Lung (tissue), 12 donors: ENCODE data around the gene DAGLB. TPM values are rescaled to one million over a fixed set of nuclear protein-coding genes. Genes with fewer than 3 reads are reported as not detected.

ENCODE experiments used
- ATAC-seq: fragments of 200-7000 bp; cut with Tn5 transposase; one replicate; pipeline ENCODE4 v1.9.1; 2020; ENCODE audit warnings: moderate number of reproducible peaks; ENCODE audit not compliant: insufficient read depth, low FRiP score
- DNase-seq, 3 donors: peaks; one replicate each; pipeline ENCODE4 v3.0.0-alpha.2; 2013 to 2017
- H3K27ac ChIP-seq, 2 donors: one replicate each; pipeline ENCODE4 v1.5.1; 2013; ENCODE audit warnings: mild to moderate bottlenecking in 2 of 2, moderate library complexity in 2 of 2, control low read depth in 1 of 2, inconsistent platforms in 1 of 2, low read depth in 1 of 2, low read length in 1 of 2
- H3K27me3 ChIP-seq, 3 donors: one replicate each; pipeline ENCODE4 v1.5.1; 2013; ENCODE audit warnings: low read length in 2 of 3; ENCODE audit not compliant: control insufficient read depth in 3 of 3, insufficient read depth in 3 of 3
- H3K36me3 ChIP-seq, 4 donors: one replicate each; pipeline ENCODE4 v1.5.1; 2013; ENCODE audit warnings: low read length in 4 of 4, mild to moderate bottlenecking in 1 of 4, moderate library complexity in 1 of 4; ENCODE audit not compliant: control insufficient read depth in 4 of 4, insufficient read depth in 4 of 4
- H3K4me1 ChIP-seq, 5 donors: one replicate each; pipeline ENCODE4 v1.5.1; 2013; ENCODE audit warnings: low read length in 5 of 5, mild to moderate bottlenecking in 2 of 5, moderate library complexity in 1 of 5; ENCODE audit not compliant: control insufficient read depth in 5 of 5, insufficient read depth in 5 of 5
- H3K4me3 ChIP-seq: one replicate; pipeline ENCODE4 v1.5.1; 2013; ENCODE audit warnings: mild to moderate bottlenecking, control low read depth, moderate library complexity
- H3K9ac ChIP-seq, 2 donors: one replicate each; pipeline ENCODE4 v1.5.1; 2013; ENCODE audit warnings: low read length in 2 of 2, control low read depth in 1 of 2; ENCODE audit not compliant: insufficient read depth in 1 of 2
- H3K9me3 ChIP-seq, 4 donors: one replicate each; pipeline ENCODE4 v1.5.1; 2013; ENCODE audit warnings: low read length in 3 of 4, mild to moderate bottlenecking in 1 of 4, moderate library complexity in 1 of 4; ENCODE audit not compliant: control insufficient read depth in 4 of 4, insufficient read depth in 3 of 4
- CTCF ChIP-seq: IDR thresholded peaks from 2 replicates; pipeline ENCODE4 v1.5.1; 2012; ENCODE audit warnings: mild to moderate bottlenecking; ENCODE audit errors: control extremely low read depth, extremely low read depth
- WGBS, 2 donors: extraction: QIAGEN DNeasy Blood & Tissue Kit; methylation state at CpG; one replicate each; pipeline ENCODE4 v1.1.7; 2013; 5-methylcytosine and 5-hydroxymethylcytosine counted together
- polyA plus RNA-seq, 2 donors: library from polyadenylated mRNA; stranded (reverse); fragments of 200-250 nt; gene quantifications; one replicate each; pipeline ENCODE4 v1.2.1, GENCODE V29; 2013
- total RNA-seq, 2 donors: library from RNA; depleted of rRNA in 1 of 2; stranded (reverse); fragments of >200 nt in 1 of 2; gene quantifications; one replicate each; pipeline ENCODE4 v1.2.1, GENCODE V29; 2014 to 2021
- donor health status: control.
- donor health status: control.
- donor health status: Bipolar disorder and iron deficiency.
- donor health status: healthy.
- donor health status: DM: yes; HTN: yes; CAD: no.

DAGLB gene
- total and polyA plus RNA-seq, 4 donors, result 13.9 to 43.3 (median 19.4) TPM

GRCh38 chr7:6430271-6430940 is 17.3 kb downstream of the DAGLB start:
- ATAC-seq (no peak), DNase-seq (peak in 1 of 3 donors; percentile 23)
- H3K4me3 ChIP-seq, result no peak overlapping the region
- no peak for TF ChIP-seq CTCF
- peaks cover 0 to 2% (median 0%) of the 10 kb centered on the region in 4 donors for H3K9me3 ChIP-seq
- H3K4me1 ChIP-seq, result no peaks in the 10 kb centered on the region
- H3K9ac ChIP-seq, result no peak overlapping the region
- H3K27ac ChIP-seq, result no peak overlapping the region
- peaks cover 13 to 33% (median 18%) of the 10 kb centered on the region in 4 donors for H3K36me3 ChIP-seq
- WGBS, 2 donors, result 91% methylated on average over 10 of the region's 10 CpGs
- H3K27me3 ChIP-seq, result no peaks in the 10 kb centered on the region

DNA sequence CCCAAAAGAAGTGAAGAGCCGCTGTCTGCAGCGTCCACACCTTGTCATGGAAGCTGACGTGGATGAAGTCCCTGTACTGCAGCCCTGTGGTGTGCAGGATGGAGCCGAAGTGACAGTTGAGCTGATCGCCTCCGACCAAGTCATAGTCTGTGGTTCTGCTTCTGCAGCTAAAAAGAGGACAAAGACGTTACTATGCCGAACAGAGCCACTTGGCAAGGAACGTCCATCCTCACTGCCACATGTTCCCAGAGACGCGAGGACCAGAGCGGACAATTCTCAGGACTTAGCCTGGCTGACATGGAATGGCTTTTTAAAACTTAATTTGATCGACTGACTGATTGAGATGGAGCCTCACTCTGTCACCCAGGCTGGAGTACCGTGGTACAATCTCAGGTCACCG is 21.8 kb downstream of the DAGLB start:
- H3K9me3 ChIP-seq, result peaks cover 0 to 2% (median 0%) of the 10 kb centered on the region in 4 donors
- H3K36me3 ChIP-seq, result peaks cover 14 to 44% (median 23%) of the 10 kb centered on the region in 4 donors
- DNase-seq (no peak), ATAC-seq (no peak)
- no peak overlapping the region for H3K9ac ChIP-seq
- no peak for TF ChIP-seq CTCF
- H3K4me1 ChIP-seq, result no peaks in the 10 kb centered on the region
- H3K27ac ChIP-seq, result no peak overlapping the region
- H3K4me3 ChIP-seq, result no peak overlapping the region
- H3K27me3 ChIP-seq, result no peaks in the 10 kb centered on the region
- 82 to 95% methylated on average over 15 of the region's 15 CpGs for WGBS, 2 donors

DNA sequence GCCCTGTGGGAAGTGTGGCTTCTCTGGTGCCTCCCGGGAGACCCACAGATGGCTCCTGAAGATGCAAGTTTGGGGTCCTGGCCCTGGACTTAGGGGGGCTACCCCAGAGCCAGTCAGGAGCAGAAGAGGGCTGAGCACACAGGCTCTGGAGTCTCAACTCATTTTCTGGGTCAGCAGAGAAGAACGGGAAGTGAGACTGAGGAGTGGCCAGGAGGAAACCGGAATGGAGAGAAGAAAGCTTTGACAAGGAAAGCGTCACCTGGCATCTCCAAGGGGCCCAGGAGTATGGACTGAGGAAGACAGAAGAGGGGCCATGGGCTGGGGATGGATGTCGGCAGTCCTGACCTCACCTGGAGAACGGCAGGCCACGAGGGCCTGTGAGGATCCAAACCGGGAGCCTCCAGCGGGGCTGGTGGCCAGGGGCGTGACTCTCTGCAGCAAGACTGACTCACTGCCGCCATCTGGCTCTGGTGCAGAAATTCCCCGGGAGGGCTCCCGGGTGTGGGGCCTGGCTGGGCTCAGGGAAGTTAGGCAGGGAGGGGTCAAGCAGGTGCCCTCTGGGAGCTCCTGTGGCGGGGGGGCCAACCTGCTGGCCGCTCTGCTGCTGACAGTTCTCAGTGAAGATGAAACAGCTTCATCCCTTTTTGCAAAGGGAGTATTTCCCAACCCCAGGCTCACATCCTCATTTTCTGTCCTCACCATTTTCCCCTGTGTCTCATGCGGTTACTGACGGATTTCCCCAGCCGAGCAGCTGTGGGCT is 23.6 kb downstream of the DAGLB start:
- Histone ChIP-seq H3K9ac (no peak overlapping the region), H3K27me3 (no peaks in the 10 kb centered on the region), H3K9me3 (peaks cover 0 to 2% (median 0%) of the 10 kb centered on the region in 4 donors), H3K4me1 (no peaks in the 10 kb centered on the region), H3K36me3 (peaks cover 11 to 51% (median 23%) of the 10 kb centered on the region in 4 donors), H3K27ac (peak overlapping the region in 1 of 2 donors; percentile 57), H3K4me3 (no peak overlapping the region)
- WGBS, 2 donors, result 31 to 74% methylated on average over 17 to 18 of the region's 18 CpGs
- no peak for TF ChIP-seq CTCF
- peak; percentile 60 for ATAC-seq
- DNase-seq, result no peak
